Effector memory CD4-positive, alpha-beta T cell (primary cell): ENCODE data around the gene RAD51.
A peak's percentile ranks its signal among the peaks of the same experiment; 100 is the strongest.

ENCODE experiments used
- DNase-seq, 3 donors: peaks; one replicate each; pipeline ENCODE4 v3.0.0-alpha.2; 2020
- H3K27ac ChIP-seq: 2 replicates; pipeline ENCODE4 v1.7.0; 2013; ENCODE audit warnings: mild to moderate bottlenecking, low read length, moderate library complexity; ENCODE audit not compliant: insufficient read depth, poor library complexity, severe bottlenecking
- H3K27me3 ChIP-seq: replicated peaks from 2 replicates; pipeline ENCODE4 v1.7.0; 2013; ENCODE audit warnings: mild to moderate bottlenecking, low read length; ENCODE audit not compliant: insufficient read depth, control insufficient read depth, poor library complexity, severe bottlenecking
- H3K36me3 ChIP-seq: 2 replicates; pipeline ENCODE4 v1.7.0; 2013; ENCODE audit warnings: mild to moderate bottlenecking, low read length, moderate library complexity; ENCODE audit not compliant: control insufficient read depth, insufficient read depth
- H3K4me1 ChIP-seq: 2 replicates; pipeline ENCODE4 v1.7.0; 2013; ENCODE audit warnings: low read length, mild to moderate bottlenecking; ENCODE audit not compliant: control insufficient read depth, insufficient read depth, poor library complexity, severe bottlenecking
- H3K4me3 ChIP-seq: 2 replicates; pipeline ENCODE4 v1.7.0; 2013; ENCODE audit warnings: low read length, low read depth, mild to moderate bottlenecking; ENCODE audit not compliant: insufficient read depth, poor library complexity, severe bottlenecking
- H3K9me3 ChIP-seq: 2 replicates; pipeline ENCODE4 v1.7.0; 2013; ENCODE audit warnings: mild to moderate bottlenecking, low read length, moderate library complexity; ENCODE audit not compliant: control insufficient read depth

Gene RAD51

GRCh38 chr15:40716165-40716564, 21.2 kb downstream of the RAD51 start:
- DNase-seq, result no peak
- Histone ChIP-seq H3K27ac (no peak overlapping the region), H3K36me3 (no peaks in the 10 kb centered on the region), H3K27me3 (no peaks in the 10 kb centered on the region), H3K9me3 (no peaks in the 10 kb centered on the region), H3K4me1 (no peaks in the 10 kb centered on the region), H3K4me3 (no peak overlapping the region)

- Histone ChIP-seq H3K27me3 (no peaks in the 10 kb centered on the region), H3K9me3 (no peaks in the 10 kb centered on the region), H3K27ac (no peak overlapping the region), H3K36me3 (no peaks in the 10 kb centered on the region), H3K4me1 (no peaks in the 10 kb centered on the region), H3K4me3 (no peak overlapping the region)
- DNase-seq, result no peak
These were observed 26.7 kb downstream of the RAD51 start for GRCh38 chr15:40721701-40722100.

GRCh38 chr15:40722354-40722753, 27.4 kb downstream of the RAD51 start:
- Histone ChIP-seq H3K27ac (no peak overlapping the region), H3K36me3 (no peaks in the 10 kb centered on the region), H3K4me3 (no peak overlapping the region), H3K27me3 (no peaks in the 10 kb centered on the region), H3K4me1 (no peaks in the 10 kb centered on the region), H3K9me3 (no peaks in the 10 kb centered on the region)
- DNase-seq, result no peak

GRCh38 chr15:40722934-40723333, 28.0 kb downstream of the RAD51 start:
- DNase-seq, result no peak

GRCh38 chr15:40723919-40724318, 28.9 kb downstream of the RAD51 start:
- H3K27ac ChIP-seq, result no peak overlapping the region
- DNase-seq, result no peak

More at GRCh38 chr15:40722934-40723333, 28.0 kb downstream of the RAD51 start:
- Histone ChIP-seq H3K4me3 (no peak overlapping the region), H3K9me3 (no peaks in the 10 kb centered on the region), H3K4me1 (no peaks in the 10 kb centered on the region), H3K36me3 (no peaks in the 10 kb centered on the region), H3K27me3 (no peaks in the 10 kb centered on the region), H3K27ac (no peak overlapping the region)

DNA sequence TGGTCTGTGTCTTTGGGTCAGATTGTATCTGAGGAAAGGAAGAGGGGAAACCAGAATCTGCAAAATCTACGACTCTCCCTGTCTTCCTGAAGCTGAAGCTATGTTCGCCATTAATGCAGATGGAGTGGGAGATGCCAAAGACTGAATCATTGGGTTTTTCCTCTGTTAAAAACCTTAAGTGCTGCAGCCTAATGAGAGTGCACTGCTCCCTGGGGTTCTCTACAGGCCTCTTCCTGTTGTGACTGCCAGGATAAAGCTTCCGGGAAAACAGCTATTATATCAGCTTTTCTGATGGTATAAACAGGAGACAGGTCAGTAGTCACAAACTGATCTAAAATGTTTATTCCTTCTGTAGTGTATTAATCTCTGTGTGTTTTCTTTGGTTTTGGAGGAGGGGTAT, 36.1 kb downstream of the RAD51 start:
- Histone ChIP-seq H3K27ac (no peak overlapping the region), H3K9me3 (no peaks in the 10 kb centered on the region), H3K4me3 (no peak overlapping the region), H3K4me1 (no peaks in the 10 kb centered on the region), H3K36me3 (peaks cover 13% of the 10 kb centered on the region), H3K27me3 (no peaks in the 10 kb centered on the region)
- DNase-seq, result no peak

More at GRCh38 chr15:40723919-40724318, 28.9 kb downstream of the RAD51 start:
- no peaks in the 10 kb centered on the region for H3K4me1 ChIP-seq
- H3K27me3 ChIP-seq, result no peaks in the 10 kb centered on the region
- H3K4me3 ChIP-seq, result no peak overlapping the region
- H3K9me3 ChIP-seq, result no peaks in the 10 kb centered on the region
- no peaks in the 10 kb centered on the region for H3K36me3 ChIP-seq

DNA sequence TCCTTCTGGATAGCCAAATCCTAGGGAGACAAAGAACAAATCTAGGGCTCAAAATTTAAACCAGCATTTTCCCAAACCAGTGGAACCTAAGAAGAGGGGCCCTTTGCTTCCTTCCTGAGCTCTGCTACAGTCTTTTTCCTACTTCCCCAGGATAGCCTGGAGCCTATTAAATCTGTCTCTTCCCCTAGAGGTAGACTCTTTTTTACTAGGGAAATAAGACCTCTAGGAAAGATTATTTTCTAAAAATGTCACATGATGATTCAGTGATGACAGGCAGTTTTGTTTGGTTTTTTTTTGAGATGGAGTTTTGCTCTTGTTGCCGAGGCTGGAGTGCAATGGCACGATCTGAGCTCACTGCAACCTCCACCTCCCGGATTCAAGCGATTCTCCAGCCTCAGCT, 41.6 kb downstream of the RAD51 start:
- no peaks in the 10 kb centered on the region for H3K4me1 ChIP-seq
- no peaks in the 10 kb centered on the region for H3K27me3 ChIP-seq
- H3K9me3 ChIP-seq, result no peaks in the 10 kb centered on the region
- no peak overlapping the region for H3K27ac ChIP-seq
- peaks cover 54% of the 10 kb centered on the region for H3K36me3 ChIP-seq
- DNase-seq, result no peak
- H3K4me3 ChIP-seq, result no peak overlapping the region

DNA sequence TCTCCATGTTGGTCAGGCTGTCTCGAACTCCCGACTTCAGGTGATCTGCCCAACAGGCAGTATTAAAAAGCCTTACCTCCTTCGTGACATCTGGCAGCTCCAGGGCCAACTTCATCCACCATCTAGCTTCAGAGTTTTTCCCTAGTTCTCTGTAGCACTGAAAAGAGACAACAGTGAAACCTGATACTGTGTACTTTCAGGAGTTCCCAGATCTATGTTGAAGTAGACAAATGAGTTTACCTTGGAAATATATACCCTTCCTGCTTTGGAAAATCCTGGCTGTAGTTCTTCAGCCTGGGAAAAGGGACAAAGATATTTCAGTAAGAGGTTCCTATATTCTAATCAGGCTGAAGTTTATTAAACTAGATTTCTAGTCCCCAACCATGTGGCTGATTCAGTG, 42.1 kb downstream of the RAD51 start:
- no peak for DNase-seq
- Histone ChIP-seq H3K36me3 (peaks cover 54% of the 10 kb centered on the region), H3K9me3 (no peaks in the 10 kb centered on the region), H3K27ac (no peak overlapping the region), H3K4me1 (no peaks in the 10 kb centered on the region), H3K27me3 (no peaks in the 10 kb centered on the region), H3K4me3 (no peak overlapping the region)

GRCh38 chr15:40739047-40739446, 44.1 kb downstream of the RAD51 start:
- Histone ChIP-seq H3K36me3 (peaks cover 54% of the 10 kb centered on the region), H3K9me3 (no peaks in the 10 kb centered on the region), H3K4me1 (peaks cover 8% of the 10 kb centered on the region), H3K27me3 (no peaks in the 10 kb centered on the region), H3K4me3 (no peak overlapping the region), H3K27ac (no peak overlapping the region)
- no peak for DNase-seq

- H3K27me3 ChIP-seq, result no peaks in the 10 kb centered on the region
- DNase-seq, result no peak
- H3K36me3 ChIP-seq, result peaks cover 53% of the 10 kb centered on the region
- no peaks in the 10 kb centered on the region for H3K9me3 ChIP-seq
- H3K27ac ChIP-seq, result no peak overlapping the region
- peaks cover 11% of the 10 kb centered on the region for H3K4me1 ChIP-seq
- H3K4me3 ChIP-seq, result no peak overlapping the region
These were observed 44.9 kb downstream of the RAD51 start for GRCh38 chr15:40739854-40740253.

DNA sequence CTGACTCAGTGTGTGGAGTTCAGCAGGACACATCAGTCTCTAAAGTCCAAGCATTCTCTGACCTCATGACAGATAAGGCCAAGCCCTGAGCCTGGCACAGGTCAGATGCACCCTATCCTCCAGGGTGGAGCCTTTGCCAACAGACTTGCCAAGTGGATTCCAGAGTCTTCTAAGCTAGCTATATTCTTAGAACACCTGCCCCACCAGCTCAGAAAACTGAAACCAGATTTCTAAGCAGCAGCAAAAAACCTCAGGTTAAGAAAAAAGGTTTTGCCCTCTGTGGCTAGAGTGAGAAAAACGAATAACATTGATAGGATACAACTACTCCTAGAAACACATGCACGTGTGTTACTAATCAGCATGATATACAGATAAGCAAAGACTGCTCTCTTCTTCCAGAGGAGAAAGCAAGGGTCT, 48.5 kb downstream of the RAD51 start:
- Histone ChIP-seq H3K36me3 (peaks cover 33% of the 10 kb centered on the region), H3K4me3 (no peak overlapping the region), H3K27me3 (no peaks in the 10 kb centered on the region), H3K27ac (peak overlapping the region; percentile 70), H3K4me1 (peaks cover 11% of the 10 kb centered on the region), H3K9me3 (no peaks in the 10 kb centered on the region)
- no peak for DNase-seq
